GM23338 (cell line): Measurements from ENCODE around the gene PPP1CB. TPM values are rescaled to one million over a fixed set of nuclear protein-coding genes. Genes with fewer than 3 reads are reported as not detected.

Experiments used
- ATAC-seq: fragments of 200-7000 bp; cut with Tn5 transposase; 3 replicates; pipeline ENCODE4 v1.9.1; 2020
- DNase-seq: peaks from one replicate; pipeline ENCODE4 v3.0.0-alpha.2; 2015; ENCODE audit warnings: low spot score
- H2AFZ ChIP-seq: fragments of 200-600 bp; sonication (generic); 2 replicates; pipeline ENCODE4 v1.8.0; 2016; ENCODE audit warnings: antibody characterized with exemption, mild to moderate bottlenecking, moderate library complexity
- H3F3A ChIP-seq: fragments of 200-600 bp; sonication (generic); replicated peaks from 2 replicates; pipeline ENCODE4 v1.8.0; 2017; ENCODE audit warnings: antibody characterized with exemption, mixed run types, low read depth
- H3K27ac ChIP-seq: fragments of 200-600 bp; sonication (generic); 2 replicates; pipeline ENCODE4 v1.6.1; 2016; ENCODE audit warnings: low read depth
- H3K27me3 ChIP-seq: fragments of 200-600 bp; sonication (generic); 2 replicates; pipeline ENCODE4 v1.8.0; 2016; ENCODE audit warnings: mild to moderate bottlenecking, mixed run types, moderate library complexity; ENCODE audit not compliant: insufficient read depth
- H3K36me3 ChIP-seq: fragments of 200-600 bp; sonication (generic); 2 replicates; pipeline ENCODE4 v1.8.0; 2016; ENCODE audit warnings: mild to moderate bottlenecking; ENCODE audit not compliant: insufficient read depth
- H3K4me1 ChIP-seq: fragments of 200-600 bp; sonication (generic); 2 replicates; pipeline ENCODE4 v1.8.0; 2016; ENCODE audit warnings: mild to moderate bottlenecking, moderate library complexity; ENCODE audit not compliant: insufficient read depth
- H3K4me2 ChIP-seq: fragments of 200-600 bp; sonication (generic); 2 replicates; pipeline ENCODE4 v1.7.1; 2017; ENCODE audit warnings: mixed run types
- H3K4me3 ChIP-seq: fragments of 200-600 bp; sonication (generic); 2 replicates; pipeline ENCODE4 v1.6.1; 2016; ENCODE audit warnings: mixed run types
- H3K79me2 ChIP-seq: fragments of 200-600 bp; sonication (generic); replicated peaks from 2 replicates; pipeline ENCODE4 v1.8.0; 2017; ENCODE audit warnings: mild to moderate bottlenecking; ENCODE audit not compliant: insufficient read depth
- H3K9me2 ChIP-seq: fragments of 200-600 bp; sonication (generic); 2 replicates; pipeline ENCODE4 v1.8.0; 2017; ENCODE audit not compliant: insufficient read depth
- H4K20me1 ChIP-seq: fragments of 200-600 bp; sonication (generic); replicated peaks from 2 replicates; pipeline ENCODE4 v1.8.0; 2017; ENCODE audit warnings: mild to moderate bottlenecking; ENCODE audit not compliant: insufficient read depth
- H3K27ac Mint-ChIP-seq: 2 replicates; pipeline ENCODE4 v1.8.0; 2020; ENCODE audit warnings: inconsistent platforms, mild to moderate bottlenecking, moderate library complexity, mixed read lengths
- H3K27me3 Mint-ChIP-seq: 3 replicates; pipeline ENCODE4 v1.8.0; 2022; ENCODE audit warnings: low read depth, mild to moderate bottlenecking, moderate library complexity, mixed read lengths, inconsistent platforms; ENCODE audit not compliant: insufficient read depth, poor library complexity
- H3K36me3 Mint-ChIP-seq: 3 replicates; pipeline ENCODE4 v1.8.0; 2021; ENCODE audit warnings: low read depth, mild to moderate bottlenecking, inconsistent platforms, moderate library complexity, mixed read lengths
- H3K4me1 Mint-ChIP-seq: 3 replicates; pipeline ENCODE4 v1.8.0; 2020; ENCODE audit warnings: mild to moderate bottlenecking, inconsistent platforms, mixed read lengths
- H3K4me3 Mint-ChIP-seq: 3 replicates; pipeline ENCODE4 v1.8.0; 2021; ENCODE audit warnings: moderate library complexity, mild to moderate bottlenecking, inconsistent platforms, mixed read lengths
- H3K9me3 Mint-ChIP-seq: 3 replicates; pipeline ENCODE4 v1.8.0; 2020; ENCODE audit warnings: moderate library complexity, mild to moderate bottlenecking, inconsistent platforms, mixed read lengths
- ETS1 ChIP-seq: IDR thresholded peaks from 2 replicates; pipeline ENCODE4 v1.6.1; 2016; ENCODE audit warnings: antibody characterized with exemption
- EZH2 ChIP-seq: fragments of 200-600 bp; sonication (generic); IDR thresholded peaks from one replicate; pipeline ENCODE4 v1.8.0; 2017; ENCODE audit warnings: antibody characterized with exemption, mild to moderate bottlenecking, low read depth; ENCODE audit not compliant: unreplicated experiment
- EZH2phosphoT487 ChIP-seq: fragments of 200-600 bp; sonication (generic); IDR thresholded peaks from one replicate; pipeline ENCODE4 v1.8.1; 2018; ENCODE audit warnings: antibody characterized with exemption; ENCODE audit not compliant: unreplicated experiment
- ZNF462 ChIP-seq: fragments of 250-450 bp; sonication (Bioruptor Pico); IDR thresholded peaks from 2 replicates; pipeline ENCODE4 v1.5.0; 2020; ENCODE audit warnings: mild to moderate bottlenecking, moderate library complexity
- polyA plus RNA-seq: library from polyadenylated mRNA; unstranded; fragments of >200 nt; fragmentation: Nextera tagmentation; extraction: Ambion mirVana; gene quantifications from 2 replicates; pipeline ENCODE4 v1.2.1, GENCODE V29; 2016
- total RNA-seq: library from RNA; depleted of rRNA; stranded (reverse); fragments of >200 nt; shearing (Covaris generic); gene quantifications from 2 replicates; pipeline ENCODE4 v1.2.3, GENCODE V29; 2014
- TF ChIP-seq, protein P1 (sequence below), 2 experiments: fragments of 200-600 bp in 1 of 2; sonication (generic) in 1 of 2; conservative IDR thresholded peaks; 2 replicates each; pipeline versions ENCODE4 v1.5.1 to v1.6.1; 2016 to 2017; ENCODE audit warnings: antibody characterized with exemption in 2 of 2, low read depth in 2 of 2, mild to moderate bottlenecking in 2 of 2, moderate library complexity in 1 of 2

PPP1CB gene
- total and polyA plus RNA-seq, 2 experiments from 2014 or later, result 103 to 118 TPM

- Mint-ChIP-seq H3K4me3 (no peak overlapping the region), H3K36me3 (peaks cover 16% of the 10 kb centered on the region; the same call in 2 of the 3 replicates), H3K4me1 (no peaks in the 10 kb centered on the region), H3K27ac (no peak overlapping the region), H3K9me3 (peaks cover 33% of the 10 kb centered on the region), H3K27me3 (no peaks in the 10 kb centered on the region)
- Histone ChIP-seq H3K79me2 (no peaks in the 10 kb centered on the region), H3K27ac (no peak overlapping the region), H3F3A (no peaks in the 10 kb centered on the region), H3K4me1 (no peaks in the 10 kb centered on the region), H3K9me2 (no peaks in the 10 kb centered on the region), H3K27me3 (no peaks in the 10 kb centered on the region), H3K36me3 (no peaks in the 10 kb centered on the region), H2AFZ (no peak overlapping the region), H3K4me3 (no peak overlapping the region), H3K4me2 (no peak overlapping the region), H4K20me1 (no peaks in the 10 kb centered on the region)
- TF ChIP-seq, protein P1, sequence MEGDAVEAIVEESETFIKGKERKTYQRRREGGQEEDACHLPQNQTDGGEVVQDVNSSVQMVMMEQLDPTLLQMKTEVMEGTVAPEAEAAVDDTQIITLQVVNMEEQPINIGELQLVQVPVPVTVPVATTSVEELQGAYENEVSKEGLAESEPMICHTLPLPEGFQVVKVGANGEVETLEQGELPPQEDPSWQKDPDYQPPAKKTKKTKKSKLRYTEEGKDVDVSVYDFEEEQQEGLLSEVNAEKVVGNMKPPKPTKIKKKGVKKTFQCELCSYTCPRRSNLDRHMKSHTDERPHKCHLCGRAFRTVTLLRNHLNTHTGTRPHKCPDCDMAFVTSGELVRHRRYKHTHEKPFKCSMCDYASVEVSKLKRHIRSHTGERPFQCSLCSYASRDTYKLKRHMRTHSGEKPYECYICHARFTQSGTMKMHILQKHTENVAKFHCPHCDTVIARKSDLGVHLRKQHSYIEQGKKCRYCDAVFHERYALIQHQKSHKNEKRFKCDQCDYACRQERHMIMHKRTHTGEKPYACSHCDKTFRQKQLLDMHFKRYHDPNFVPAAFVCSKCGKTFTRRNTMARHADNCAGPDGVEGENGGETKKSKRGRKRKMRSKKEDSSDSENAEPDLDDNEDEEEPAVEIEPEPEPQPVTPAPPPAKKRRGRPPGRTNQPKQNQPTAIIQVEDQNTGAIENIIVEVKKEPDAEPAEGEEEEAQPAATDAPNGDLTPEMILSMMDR (conservative IDR thresholded peaks at IDR 0.05; ENCODE audit: low read depth in 2 of 2), result no peak
- TF ChIP-seq ZNF462, result no peak
- TF ChIP-seq EZH2phosphoT487, result no peak
- no peak for TF ChIP-seq EZH2
- no peak for TF ChIP-seq ETS1
- DNase-seq, result no peak
- no peak for ATAC-seq
Measured at GRCh38 chr2:28735511-28735910, 16.1 kb upstream of the PPP1CB start.
